HG03097 (cell line): ENCODE measurements around the gene AQP6.

Experiments used
- ATAC-seq: cut with Tn5 transposase; IDR thresholded peaks from one replicate; pipeline ENCODE4 v1.9.1; 2021; ENCODE audit not compliant: unreplicated experiment, low FRiP score

Gene AQP6

DNA sequence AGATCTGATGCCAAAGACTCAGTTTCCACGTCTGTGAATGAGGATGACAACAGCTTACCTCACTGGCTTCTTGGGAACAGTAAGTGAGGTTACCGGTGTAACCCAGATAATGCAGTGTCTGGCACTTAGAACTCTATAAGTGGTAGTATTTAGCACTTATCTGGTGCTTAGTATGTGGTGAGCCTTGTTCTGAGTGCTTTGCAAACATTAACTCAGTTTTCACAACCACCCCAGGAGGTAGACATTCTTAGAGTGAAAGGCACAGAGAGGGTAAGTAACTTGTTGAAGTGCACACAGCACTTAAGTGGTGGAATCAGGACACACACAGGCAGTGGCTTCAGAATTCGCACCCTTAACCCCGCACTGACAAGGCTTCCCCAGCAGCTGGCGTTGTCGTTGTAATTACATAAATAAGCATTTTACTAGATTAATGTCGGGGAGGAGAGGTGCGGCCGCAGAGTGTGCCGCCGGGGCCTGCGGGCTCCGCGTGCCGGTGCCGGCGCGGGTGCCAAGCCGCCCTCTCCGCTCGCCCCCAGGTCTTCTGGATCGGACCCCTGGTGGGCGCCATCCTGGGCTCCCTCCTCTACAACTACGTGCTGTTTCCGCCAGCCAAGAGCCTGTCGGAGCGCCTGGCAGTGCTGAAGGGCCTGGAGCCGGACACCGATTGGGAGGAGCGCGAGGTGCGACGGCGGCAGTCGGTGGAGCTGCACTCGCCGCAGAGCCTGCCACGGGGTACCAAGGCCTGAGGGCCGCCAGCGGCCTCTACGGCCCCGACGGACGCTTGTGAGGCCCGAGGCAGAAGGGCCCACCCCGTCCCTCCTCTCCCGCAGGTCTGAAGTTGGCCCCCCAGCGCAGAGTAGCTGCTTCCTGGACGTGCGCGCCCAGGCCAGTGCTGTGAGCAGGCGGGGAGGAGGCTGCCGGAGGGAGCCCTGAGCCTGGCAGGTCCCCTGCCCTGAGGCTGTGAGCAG is 17.6 kb upstream of the AQP6 start:
- ATAC-seq: no peak

DNA sequence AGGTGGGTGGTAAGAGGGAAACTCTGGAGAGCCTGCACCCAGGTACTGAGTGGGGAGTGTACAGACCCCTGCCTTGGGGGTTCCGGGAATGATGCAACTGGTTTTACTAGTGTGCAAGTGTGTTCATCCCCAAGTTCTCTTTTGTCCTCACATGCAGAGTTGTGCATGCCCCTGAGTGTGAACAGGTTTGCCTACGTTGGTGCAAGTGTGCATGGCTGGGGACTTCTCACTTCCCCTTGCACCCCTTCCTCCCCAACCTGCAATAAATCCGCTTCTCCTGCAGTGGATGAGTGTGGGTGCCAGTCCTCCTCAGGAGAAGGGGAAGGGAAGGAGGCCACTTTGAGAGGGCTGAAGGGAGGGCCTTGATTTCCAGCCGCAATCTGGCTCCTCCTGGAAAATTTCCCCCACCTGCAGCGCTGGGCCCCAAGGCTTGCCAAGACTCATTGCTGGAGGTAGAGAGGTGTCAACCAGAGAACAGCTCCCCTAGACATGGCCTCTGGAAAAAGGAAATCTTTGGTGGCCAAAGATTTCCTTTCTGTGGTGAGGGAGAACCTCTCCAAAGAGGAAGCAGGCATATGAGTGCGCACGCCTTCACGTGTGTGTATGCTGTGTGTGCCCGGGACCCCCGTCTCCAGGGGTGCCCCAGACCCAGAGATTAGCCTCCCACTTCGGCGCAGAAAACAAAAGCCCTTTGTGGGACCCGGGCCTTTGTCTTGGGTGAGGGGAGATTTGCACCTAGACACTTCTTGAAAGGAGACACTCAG is 16.7 kb upstream of the AQP6 start:
- ATAC-seq: no peak

DNA sequence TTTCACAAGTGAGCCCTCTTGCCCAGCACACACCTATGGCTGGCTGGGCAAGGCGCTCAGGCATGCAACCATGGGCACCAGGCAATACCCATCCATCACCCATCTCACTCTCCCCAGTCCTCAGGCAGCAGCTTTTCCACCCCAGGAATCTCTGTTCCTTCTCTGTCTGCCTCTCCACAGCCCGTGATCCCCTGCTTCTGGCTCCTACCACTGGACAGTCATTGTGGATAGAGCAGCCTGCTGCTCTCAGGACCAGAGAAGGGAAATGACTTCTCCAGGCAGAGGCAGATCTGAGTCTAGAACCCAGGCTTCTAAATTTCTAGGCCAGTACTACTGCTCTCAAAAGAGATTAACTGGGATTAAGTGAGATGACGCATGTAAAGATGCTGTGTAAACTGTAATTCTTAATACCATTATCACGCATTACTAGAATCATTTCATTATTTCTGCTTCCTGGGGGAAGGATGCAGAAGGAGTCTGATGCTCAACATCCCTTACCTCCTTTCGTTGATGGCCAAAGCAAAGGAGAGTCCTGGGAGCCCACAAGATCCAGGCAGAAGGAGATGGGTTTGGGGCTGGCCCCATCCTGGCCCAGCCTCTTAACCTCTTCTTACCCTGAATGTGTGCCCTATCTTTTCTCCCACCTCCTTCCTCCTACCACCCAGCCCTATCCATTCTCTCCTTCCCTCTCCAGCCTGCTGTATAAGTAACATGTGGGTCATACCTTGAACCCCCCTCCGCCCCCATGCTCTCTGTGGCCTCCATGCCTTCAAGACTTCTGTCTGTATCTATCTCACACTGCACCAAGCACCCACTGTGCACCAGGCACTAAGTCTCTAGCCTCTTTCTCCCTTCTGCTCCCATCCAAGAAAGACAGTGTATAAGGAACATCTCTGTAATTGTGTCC is 15.8 kb upstream of the AQP6 start:
- ATAC-seq: no peak

DNA sequence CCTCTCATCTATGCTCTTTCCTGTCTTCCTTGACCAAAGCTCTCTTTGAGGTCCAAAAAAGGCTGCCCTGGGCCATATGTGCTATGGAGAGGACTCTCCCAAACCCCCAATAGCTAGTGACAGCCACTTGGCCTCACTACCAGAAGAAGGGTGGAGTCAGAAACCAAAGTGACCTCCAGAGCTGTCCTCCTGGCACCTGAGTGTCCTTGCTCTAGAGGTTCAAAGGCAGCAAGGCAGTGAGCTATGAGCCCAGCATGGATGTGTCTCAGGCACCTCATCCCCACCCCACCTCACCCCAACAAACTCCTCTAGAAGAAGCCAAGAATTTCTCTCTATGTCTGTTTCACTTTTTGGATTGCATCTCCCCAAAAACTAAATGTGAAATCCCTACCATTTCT is 15.2 kb upstream of the AQP6 start:
- no peak for ATAC-seq

DNA sequence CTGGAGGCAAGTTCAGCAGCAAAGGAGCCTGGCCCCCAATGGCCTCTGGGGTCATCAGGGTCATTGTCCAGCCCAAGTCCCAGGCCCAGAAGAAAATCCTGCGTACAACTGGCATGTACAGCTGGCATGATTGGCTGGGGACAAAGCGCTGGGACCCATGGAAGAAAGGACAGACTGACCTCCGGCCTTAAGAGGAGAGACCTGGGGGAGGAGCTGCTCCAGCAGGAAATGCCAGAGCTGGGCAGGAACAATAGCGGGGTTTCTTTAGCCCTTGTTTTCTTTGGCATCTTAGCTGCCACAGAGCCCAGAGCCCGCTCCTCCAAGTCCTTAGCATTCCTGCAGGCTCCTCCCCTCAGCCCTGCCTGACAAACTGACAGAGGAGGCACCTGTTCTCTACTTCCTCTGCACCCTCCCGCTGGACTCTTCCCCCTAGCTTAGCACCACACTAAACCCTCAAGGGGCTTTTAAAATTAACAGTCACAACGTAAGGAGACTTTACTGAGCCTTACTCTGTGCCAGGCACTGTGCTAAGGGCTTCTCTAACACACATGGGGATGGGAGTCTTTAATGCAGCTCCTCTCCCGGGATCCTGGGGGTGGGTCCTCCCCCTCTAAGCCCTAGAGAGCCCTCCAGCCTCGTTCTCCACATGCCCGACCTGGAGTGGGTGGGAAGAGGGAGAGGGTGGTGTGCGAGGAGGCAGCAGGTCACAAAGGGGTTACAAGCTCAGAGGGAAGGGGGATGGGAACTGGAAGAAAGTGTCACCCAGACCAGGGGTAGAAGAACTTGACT is 12.9 kb upstream of the AQP6 start:
- no peak for ATAC-seq

DNA sequence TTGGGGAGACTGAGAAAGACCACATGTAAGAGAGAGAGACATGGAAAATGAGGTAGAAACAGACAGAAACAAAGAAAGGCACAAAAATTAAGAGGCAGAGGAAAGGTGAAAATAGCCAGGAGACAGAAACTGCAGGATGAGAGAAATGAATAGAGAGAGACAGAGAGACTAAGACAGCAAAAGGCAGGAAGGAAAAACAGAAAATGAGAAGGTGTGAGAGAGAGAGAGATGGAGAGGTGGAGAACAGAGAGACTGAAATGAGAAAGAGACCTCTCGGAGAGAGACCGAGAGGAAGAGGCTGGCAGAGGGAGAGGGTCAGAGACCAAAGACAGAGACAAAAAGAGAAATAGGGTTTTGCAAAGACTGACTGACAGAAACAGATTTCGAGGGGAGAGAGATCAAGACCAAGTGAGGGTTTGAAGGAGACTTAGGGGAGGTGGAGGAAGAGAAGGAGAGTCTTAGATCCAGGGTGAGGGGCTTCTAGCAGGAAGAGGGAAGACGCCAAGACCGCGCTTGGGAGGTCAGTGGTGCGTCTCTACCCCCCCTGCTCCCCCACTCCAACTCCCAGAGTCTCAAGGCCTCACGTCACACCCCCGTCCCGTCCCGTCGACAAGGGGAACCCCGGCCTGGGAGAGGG is 12.2 kb upstream of the AQP6 start:
- no peak for ATAC-seq

DNA sequence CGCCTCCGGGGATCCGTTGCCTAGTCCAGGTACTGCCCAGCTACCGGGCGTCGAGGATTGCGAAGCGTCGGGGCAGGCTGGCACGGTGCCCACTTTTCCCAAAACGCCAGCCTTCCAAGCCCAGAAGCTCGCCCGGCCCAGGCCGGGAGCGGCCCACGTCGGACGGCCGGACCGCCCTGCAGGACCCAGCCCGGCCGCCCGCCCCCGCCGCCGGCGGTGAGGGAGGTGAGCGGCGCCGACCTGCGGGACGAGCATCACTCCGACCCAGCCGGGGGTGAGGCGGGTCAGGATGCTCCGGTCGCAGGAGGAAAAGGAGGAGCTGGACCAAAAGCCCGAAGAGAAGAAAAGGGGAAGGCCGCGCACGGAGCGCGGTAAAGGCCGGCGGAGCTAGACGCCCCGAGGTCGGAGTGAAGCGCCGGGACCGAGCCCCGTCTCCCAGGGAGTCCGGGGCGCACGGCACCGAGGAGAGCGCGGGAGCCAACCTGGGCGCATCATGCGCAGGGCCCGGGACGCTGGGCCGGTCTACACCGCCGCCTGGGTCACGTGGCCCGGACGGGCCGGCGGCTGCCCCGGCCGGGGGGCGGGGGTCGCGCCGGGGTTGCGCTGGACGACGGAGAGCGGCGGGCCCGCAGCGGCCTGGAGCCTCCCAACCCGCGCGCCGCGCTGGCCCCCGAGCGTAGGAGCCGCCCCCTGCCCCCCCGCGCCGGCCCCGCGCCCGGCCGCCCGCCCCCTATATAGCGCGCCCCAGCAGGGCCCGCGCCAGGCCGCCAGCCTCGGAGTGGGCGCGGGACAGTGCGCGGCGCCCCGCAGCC is 11.4 kb upstream of the AQP6 start, which contains the start of gene AQP5:
TSS of gene AQP5 (plus strand) at position 762 of the 812 bp plus-strand sequence. CDS start 146 bp downstream, outside the sequence.
- ATAC-seq: no peak

DNA sequence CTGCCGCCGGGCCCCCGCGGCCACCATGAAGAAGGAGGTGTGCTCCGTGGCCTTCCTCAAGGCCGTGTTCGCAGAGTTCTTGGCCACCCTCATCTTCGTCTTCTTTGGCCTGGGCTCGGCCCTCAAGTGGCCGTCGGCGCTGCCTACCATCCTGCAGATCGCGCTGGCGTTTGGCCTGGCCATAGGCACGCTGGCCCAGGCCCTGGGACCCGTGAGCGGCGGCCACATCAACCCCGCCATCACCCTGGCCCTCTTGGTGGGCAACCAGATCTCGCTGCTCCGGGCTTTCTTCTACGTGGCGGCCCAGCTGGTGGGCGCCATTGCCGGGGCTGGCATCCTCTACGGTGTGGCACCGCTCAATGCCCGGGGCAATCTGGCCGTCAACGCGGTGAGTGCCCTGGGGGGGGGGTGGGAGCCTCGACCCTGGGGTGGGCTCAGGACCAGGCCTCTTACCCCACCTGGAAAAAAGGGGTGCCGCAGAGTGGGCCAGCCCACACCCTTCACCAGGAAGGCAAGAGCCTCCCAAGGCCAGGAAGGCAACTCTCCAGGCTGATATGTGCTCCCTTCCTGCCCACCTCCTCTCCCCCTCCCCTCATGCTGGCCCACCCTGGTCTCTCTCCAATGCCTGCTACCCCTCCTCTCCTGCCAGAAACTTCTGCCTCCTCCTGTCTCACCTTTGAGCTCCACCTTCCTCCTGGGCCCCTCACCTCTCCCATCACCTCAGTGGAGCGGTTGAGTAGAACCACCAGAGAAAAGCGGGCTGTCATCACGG is 10.6 kb upstream of the AQP6 start:
- no peak for ATAC-seq

DNA sequence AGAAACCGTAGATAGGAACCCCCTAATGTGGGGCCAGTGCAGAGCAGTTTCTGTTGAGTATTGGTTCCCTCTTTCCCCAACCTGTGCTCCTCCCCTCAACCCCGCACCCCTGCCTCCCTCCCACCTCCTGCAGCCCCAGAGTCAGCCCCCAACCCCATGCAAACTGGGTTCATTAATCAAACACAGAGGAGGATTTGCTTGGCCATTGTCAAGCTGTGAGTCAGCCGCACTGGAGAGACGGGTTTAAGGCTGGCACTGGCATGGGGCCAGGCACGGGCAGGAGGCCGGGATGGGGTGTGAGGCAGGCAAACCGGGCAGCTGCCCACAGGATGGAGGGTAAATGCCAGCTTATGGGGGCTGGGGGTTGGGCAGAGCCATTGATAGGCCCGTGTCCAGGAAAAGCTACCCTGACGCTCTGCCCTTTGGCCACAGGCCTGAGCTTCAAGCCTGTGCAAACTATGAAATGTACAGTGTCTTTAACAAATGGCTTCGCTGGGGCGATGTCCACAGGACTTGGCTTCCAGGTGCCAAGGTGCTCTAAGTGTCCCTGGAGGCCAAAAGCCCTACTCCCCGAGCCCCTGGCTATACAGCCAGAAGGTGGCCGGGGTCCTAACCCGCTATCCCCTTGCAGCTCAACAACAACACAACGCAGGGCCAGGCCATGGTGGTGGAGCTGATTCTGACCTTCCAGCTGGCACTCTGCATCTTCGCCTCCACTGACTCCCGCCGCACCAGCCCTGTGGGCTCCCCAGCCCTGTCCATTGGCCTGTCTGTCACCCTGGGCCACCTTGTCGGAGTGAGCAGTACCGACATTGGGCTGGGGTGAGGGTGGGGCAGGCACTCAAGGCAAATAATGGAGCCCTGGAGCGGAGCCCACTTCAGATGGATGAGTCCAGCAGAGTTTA is 9.6 kb upstream of the AQP6 start:
- ATAC-seq: no peak

DNA sequence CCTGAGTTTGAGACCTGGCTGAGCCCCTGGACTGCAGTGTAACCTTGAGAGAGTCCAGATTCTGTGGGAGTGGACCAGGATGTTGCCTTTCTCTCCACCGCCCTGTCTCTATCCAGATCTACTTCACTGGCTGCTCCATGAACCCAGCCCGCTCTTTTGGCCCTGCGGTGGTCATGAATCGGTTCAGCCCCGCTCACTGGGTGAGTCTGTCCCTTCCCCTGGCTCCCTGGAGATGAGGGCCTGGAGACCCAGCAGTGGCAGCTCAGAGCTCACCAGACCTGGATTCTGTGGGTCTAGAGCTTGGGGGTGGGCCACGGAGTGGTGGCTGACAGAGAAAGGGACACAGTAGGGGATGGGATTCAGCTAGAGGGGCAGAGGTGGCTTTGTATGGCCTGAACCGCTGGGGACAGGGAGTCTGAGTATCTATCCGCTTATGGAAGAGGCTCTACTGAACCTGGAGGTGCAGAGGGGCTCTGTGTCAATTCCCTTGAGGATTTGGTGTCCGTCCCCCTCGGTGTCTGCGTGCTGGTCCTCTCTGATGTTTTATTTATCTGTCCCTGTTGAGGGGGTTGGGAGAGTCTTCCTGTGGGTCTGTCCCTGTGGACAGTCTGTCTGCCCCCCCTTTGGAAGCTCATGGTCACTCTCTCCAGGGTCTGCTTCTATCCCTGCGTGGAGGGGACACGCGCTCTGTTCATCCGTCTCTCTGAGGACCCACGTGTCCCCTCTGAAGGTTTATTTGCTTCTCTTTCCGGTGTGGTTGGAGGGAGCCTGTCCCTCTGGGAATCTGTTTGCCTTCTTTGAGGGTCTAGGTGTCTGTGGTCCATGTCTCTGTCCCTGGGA is 8.6 kb upstream of the AQP6 start:
- ATAC-seq: no peak

DNA sequence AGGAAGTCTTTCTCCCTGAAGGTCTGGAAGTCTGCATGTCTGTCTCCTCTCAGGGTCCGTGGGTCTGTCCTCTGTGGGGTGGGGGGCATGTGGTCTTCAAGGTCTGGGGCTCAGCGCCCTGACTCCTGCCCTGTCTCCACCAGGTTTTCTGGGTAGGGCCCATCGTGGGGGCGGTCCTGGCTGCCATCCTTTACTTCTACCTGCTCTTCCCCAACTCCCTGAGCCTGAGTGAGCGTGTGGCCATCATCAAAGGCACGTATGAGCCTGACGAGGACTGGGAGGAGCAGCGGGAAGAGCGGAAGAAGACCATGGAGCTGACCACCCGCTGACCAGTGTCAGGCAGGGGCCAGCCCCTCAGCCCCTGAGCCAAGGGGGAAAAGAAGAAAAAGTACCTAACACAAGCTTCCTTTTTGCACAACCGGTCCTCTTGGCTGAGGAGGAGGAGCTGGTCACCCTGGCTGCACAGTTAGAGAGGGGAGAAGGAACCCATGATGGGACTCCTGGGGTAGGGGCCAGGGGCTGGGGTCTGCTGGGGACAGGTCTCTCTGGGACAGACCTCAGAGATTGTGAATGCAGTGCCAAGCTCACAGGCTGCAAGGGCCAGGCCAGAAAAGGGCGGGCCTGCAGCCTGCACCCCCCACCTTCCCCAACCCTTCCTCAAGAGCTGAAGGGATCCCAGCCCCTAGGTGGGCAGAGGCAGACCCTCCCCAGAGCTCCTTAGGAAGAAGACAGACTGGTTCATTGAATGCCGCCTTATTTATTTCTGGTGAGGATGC is 7.7 kb upstream of the AQP6 start:
- ATAC-seq: no peak

DNA sequence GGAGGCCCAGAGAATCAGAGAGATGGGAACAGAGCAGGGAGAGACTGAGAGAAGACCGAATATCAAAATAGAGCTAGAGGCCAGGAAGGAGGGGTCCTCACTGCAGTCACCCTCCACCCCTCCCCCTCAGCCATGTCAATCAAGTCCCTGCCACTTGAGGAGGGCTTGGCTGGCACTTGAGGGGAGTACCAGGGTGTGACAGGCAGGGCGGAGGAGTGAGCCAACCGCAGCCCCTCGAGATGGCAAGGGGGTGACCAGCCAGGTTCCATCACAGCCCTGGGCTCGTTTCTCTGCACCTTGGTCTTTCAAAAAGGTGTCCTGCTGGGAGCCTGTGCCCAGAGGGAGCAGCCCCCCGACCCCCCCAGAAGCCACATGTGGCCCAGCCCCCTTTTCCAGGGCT is 6.9 kb upstream of the AQP6 start:
- no peak for ATAC-seq

DNA sequence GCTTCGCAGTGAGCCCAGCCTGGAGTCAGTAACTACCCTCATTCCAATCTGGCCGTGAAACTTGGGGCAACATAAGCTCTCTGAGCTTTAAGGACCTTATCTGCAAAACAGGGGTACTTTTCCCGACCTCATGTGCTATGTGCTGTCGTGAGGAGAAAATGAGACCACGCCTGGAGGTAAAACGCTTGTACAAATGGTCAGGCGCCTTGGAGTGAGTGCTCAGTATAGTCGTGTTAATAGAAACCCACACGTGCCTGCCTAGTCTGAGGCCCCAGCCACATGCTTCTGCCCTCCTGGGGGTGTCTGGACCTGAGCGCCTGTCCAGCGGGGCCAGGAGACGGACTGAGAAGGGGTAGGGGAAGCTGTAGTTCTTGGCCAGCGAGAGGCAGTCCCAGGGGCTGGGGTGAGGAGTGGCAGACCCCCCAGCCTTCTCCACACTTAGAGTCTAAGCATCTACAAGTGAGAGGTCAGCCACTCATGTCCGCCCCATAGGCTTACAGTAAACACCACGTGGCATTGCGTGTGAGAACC is 6.2 kb upstream of the AQP6 start:
- no peak for ATAC-seq

DNA sequence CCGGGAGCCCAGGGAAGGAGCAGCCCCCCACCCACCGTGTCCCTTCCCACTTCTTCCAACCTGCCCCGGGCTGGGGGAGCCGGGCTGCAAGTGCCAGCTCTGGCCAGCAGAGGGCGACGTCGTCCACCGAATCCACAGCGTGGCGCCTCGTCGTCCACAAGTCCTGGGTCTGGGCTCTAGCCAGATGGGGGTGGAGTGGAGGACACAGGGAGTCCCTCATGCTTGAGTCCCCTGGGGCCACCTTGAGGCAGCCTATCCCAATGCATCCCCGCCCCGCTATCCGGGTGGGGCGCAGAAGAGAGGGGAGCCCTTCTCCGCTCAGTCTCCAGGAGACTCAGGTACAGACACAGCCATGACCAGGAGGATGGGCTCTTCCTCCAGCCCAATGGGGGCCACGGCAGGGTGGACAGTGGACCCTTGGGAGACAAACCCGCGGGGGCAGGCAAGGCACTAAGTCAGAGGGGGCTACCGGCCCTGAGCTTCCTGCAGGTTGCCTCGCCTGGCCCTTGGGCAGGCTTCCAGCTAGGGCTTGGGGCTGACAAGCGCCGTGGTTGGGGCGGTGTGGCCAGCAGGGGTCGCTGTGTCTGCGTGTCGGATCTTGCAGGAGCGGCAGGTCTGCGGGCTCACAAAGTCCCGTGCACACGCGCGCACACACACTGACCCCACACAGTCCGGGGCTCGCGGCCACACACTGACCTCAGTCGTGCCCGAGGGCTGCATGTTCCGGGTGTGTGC is 5.5 kb upstream of the AQP6 start:
- no peak for ATAC-seq
